ENCODE data around the gene CD177. TPM values are rescaled to one million over a fixed set of nuclear protein-coding genes. Genes with fewer than 3 reads are reported as not detected.
"Not testable (repeated sequence)": the region's sequence is repeated elsewhere in the genome, so short reads cannot be mapped to it uniquely, and the experiment has no call there.

CD177 gene
- polyA plus RNA-seq, 2 of the 4 experiments (the other 2 are of a cell fraction): 0.03 to 0.05 TPM

- TF ChIP-seq POLR2A (IDR thresholded peaks at IDR 0.05; ENCODE audit: low read length) (no peak), TFCP2L1 (CRISPR knock-in tag; IDR thresholded peaks at IDR 0.05) (no peak), NPAS2 (CRISPR knock-in tag; IDR thresholded peaks at IDR 0.05; ENCODE audit: borderline replicate concordance) (no peak), RCOR1 (IDR thresholded peaks at IDR 0.05; ENCODE audit: low read depth, low read length) (no peak), CEBPB (IDR thresholded peaks at IDR 0.05) (no peak), PHF8 (IDR thresholded peaks at IDR 0.05; ENCODE audit: borderline replicate concordance, low read depth) (no peak), RNF2 (IDR thresholded peaks at IDR 0.05; ENCODE audit: borderline replicate concordance, low read depth) (no peak), GATA3 (IDR thresholded peaks at IDR 0.05; ENCODE audit: borderline replicate concordance) (no peak), SMC3 (IDR thresholded peaks at IDR 0.05) (no peak), FOSB (CRISPR knock-in tag; IDR thresholded peaks at IDR 0.05) (no peak), PBX3 (IDR thresholded peaks at IDR 0.05) (no peak), MAX (IDR thresholded peaks at IDR 0.05) (no peak)
- TF ChIP-seq, protein P1, sequence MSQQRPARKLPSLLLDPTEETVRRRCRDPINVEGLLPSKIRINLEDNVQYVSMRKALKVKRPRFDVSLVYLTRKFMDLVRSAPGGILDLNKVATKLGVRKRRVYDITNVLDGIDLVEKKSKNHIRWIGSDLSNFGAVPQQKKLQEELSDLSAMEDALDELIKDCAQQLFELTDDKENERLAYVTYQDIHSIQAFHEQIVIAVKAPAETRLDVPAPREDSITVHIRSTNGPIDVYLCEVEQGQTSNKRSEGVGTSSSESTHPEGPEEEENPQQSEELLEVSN (IDR thresholded peaks at IDR 0.05; ENCODE audit: borderline replicate concordance, low read depth): no peak
- TF ChIP-seq, protein P2, sequence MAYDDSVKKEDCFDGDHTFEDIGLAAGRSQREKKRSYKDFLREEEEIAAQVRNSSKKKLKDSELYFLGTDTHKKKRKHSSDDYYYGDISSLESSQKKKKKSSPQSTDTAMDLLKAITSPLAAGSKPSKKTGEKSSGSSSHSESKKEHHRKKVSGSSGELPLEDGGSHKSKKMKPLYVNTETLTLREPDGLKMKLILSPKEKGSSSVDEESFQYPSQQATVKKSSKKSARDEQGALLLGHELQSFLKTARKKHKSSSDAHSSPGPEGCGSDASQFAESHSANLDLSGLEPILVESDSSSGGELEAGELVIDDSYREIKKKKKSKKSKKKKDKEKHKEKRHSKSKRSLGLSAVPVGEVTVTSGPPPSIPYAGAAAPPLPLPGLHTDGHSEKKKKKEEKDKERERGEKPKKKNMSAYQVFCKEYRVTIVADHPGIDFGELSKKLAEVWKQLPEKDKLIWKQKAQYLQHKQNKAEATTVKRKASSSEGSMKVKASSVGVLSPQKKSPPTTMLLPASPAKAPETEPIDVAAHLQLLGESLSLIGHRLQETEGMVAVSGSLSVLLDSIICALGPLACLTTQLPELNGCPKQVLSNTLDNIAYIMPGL (CRISPR knock-in tag; IDR thresholded peaks at IDR 0.05; ENCODE audit: borderline replicate concordance): no peak
- TF ChIP-seq, protein P3, sequence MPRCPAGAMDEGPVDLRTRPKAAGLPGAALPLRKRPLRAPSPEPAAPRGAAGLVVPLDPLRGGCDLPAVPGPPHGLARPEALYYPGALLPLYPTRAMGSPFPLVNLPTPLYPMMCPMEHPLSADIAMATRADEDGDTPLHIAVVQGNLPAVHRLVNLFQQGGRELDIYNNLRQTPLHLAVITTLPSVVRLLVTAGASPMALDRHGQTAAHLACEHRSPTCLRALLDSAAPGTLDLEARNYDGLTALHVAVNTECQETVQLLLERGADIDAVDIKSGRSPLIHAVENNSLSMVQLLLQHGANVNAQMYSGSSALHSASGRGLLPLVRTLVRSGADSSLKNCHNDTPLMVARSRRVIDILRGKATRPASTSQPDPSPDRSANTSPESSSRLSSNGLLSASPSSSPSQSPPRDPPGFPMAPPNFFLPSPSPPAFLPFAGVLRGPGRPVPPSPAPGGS (IDR thresholded peaks at IDR 0.05): no peak
- DNase-seq (ENCODE audit: low read depth in 1 of 2, low spot score in 1 of 2) (no peak), FAIRE-seq (no peak), ATAC-seq (no peak)
- WGBS (ENCODE audit: missing lambda C conversion rate): 49% methylated on average over 8 of the region's 8 CpGs
- POLR2A ChIA-PET: no interaction called here
- CTCF ChIA-PET: no interaction called here
- Histone ChIP-seq H3K4me3 (no peak overlapping the region), H3K4me2 (no peak overlapping the region), H3K27ac (no peak overlapping the region), H3K4me1 (no peaks in the 10 kb centered on the region), H3K9me3 (no peaks in the 10 kb centered on the region)
Observed at GRCh38 chr19:43362179-43362578, 8.7 kb downstream of the CD177 start.

GRCh38 chr19:43362745-43363144 is 9.3 kb downstream of the CD177 start:
- ATAC-seq: no peak
- FAIRE-seq: no peak
- Histone ChIP-seq H3K4me1 (no peaks in the 10 kb centered on the region), H3K4me3 (no peak overlapping the region), H3K4me2 (no peak overlapping the region), H3K9me3 (no peaks in the 10 kb centered on the region), H3K27ac (no peak overlapping the region)
- WGBS (ENCODE audit: missing lambda C conversion rate): 46% methylated on average over 11 of the region's 11 CpGs
- DNase-seq (ENCODE audit: low read depth in 1 of 2, low spot score in 1 of 2): no peak
- POLR2A ChIA-PET: no interaction called here
- TF ChIP-seq ZFP36 (IDR thresholded peaks at IDR 0.05; ENCODE audit: borderline replicate concordance, partially characterized antibody) (no peak), CHD4 (IDR thresholded peaks at IDR 0.05; ENCODE audit: borderline replicate concordance) (no peak), RARB (CRISPR knock-in tag; IDR thresholded peaks at IDR 0.05) (no peak), RCOR1 (IDR thresholded peaks at IDR 0.05; ENCODE audit: low read depth, low read length) (no peak), SREBF2 (IDR thresholded peaks at IDR 0.05) (no peak), JUN (IDR thresholded peaks at IDR 0.05) (no peak), USF2 (IDR thresholded peaks at IDR 0.05) (no peak), ATOH8 (CRISPR knock-in tag; IDR thresholded peaks at IDR 0.05; ENCODE audit: low read depth) (no peak), EP300 (IDR thresholded peaks at IDR 0.05) (no peak), HOXB5 (CRISPR knock-in tag; IDR thresholded peaks at IDR 0.05) (no peak), MAZ (IDR thresholded peaks at IDR 0.05; ENCODE audit: borderline replicate concordance, low read depth, low read length) (no peak), CHD2 (IDR thresholded peaks at IDR 0.05; ENCODE audit: low read length, partially characterized antibody) (no peak), HEYL (CRISPR knock-in tag; IDR thresholded peaks at IDR 0.05) (no peak), RNF2 (IDR thresholded peaks at IDR 0.05; ENCODE audit: borderline replicate concordance, low read depth) (no peak), TFCP2L1 (CRISPR knock-in tag; IDR thresholded peaks at IDR 0.05) (no peak)
- TF ChIP-seq, protein P3 (IDR thresholded peaks at IDR 0.05): no peak
- CTCF ChIA-PET: no interaction called here

GRCh38 chr19:43365677-43366076 is 12.2 kb downstream of the CD177 start:
- CTCF ChIA-PET: interaction anchor here (0.6 to 0.9 kb wide), 2 partner anchors 30 to 34 kb away, joined by 3 read pairs; no protein-coding TSS in a partner anchor
- H3K4me3 ChIP-seq; H3K27ac ChIP-seq; POLR2A ChIA-PET; H3K4me1 ChIP-seq; ATAC-seq; DNase-seq (ENCODE audit: low read depth in 1 of 2, low spot score in 1 of 2); FAIRE-seq; H3K4me2 ChIP-seq; H3K9me3 ChIP-seq: not testable (repeated sequence)
- WGBS (ENCODE audit: missing lambda C conversion rate): 55% methylated on average over 5 of the region's 9 CpGs

Data from A549 (cell line).